Measurements from ENCODE around the gene KCNMB1.
"Not testable (repeated sequence)": the region's sequence is repeated elsewhere in the genome, so short reads cannot be mapped to it uniquely, and the experiment has no call there.

The KCNMB1 gene

GRCh38 chr5:170377027-170377426, 12.1 kb downstream of the KCNMB1 start:
- no peak for DNase-seq (ENCODE audit: low read depth)

GRCh38 chr5:170376526-170376925, 12.6 kb downstream of the KCNMB1 start:
- not testable (repeated sequence) for DNase-seq (ENCODE audit: low read depth)

GRCh38 chr5:170375283-170375682, 13.9 kb downstream of the KCNMB1 start:
- DNase-seq (ENCODE audit: low read depth), result no peak

- DNase-seq (ENCODE audit: low read depth), result no peak
Observed at GRCh38 chr5:170372971-170373370, 16.2 kb downstream of the KCNMB1 start.

- DNase-seq (ENCODE audit: low read depth), result no peak
Observed at GRCh38 chr5:170368586-170368985, 20.6 kb downstream of the KCNMB1 start.

GRCh38 chr5:170366276-170366675, 22.9 kb downstream of the KCNMB1 start:
- DNase-seq (ENCODE audit: low read depth), result no peak

GRCh38 chr5:170365831-170366230, 23.3 kb downstream of the KCNMB1 start:
- no peak for DNase-seq (ENCODE audit: low read depth)

GRCh38 chr5:170365011-170365410, 24.2 kb downstream of the KCNMB1 start:
- no peak for DNase-seq (ENCODE audit: low read depth)

- DNase-seq (ENCODE audit: low read depth), result no peak
Observed at GRCh38 chr5:170363671-170364070, 25.5 kb downstream of the KCNMB1 start.

GRCh38 chr5:170362656-170363055, 26.5 kb downstream of the KCNMB1 start:
- no peak for DNase-seq (ENCODE audit: low read depth)

- DNase-seq (ENCODE audit: low read depth), result no peak
Observed at GRCh38 chr5:170362102-170362501, 27.1 kb downstream of the KCNMB1 start.

- DNase-seq (ENCODE audit: low read depth), result no peak
Observed at GRCh38 chr5:170361616-170362015, 27.6 kb downstream of the KCNMB1 start.

- no peak for DNase-seq (ENCODE audit: low read depth)
Observed at GRCh38 chr5:170361116-170361515, 28.1 kb downstream of the KCNMB1 start.

- DNase-seq (ENCODE audit: low read depth), result no peak
Observed at GRCh38 chr5:170360709-170361108, 28.5 kb downstream of the KCNMB1 start.

GRCh38 chr5:170357955-170358444, 31.2 kb downstream of the KCNMB1 start:
- DNase-seq (ENCODE audit: low read depth), result no peak

- DNase-seq (ENCODE audit: low read depth), result no peak
Observed at GRCh38 chr5:170355601-170356098, 33.5 kb downstream of the KCNMB1 start.

GRCh38 chr5:170353961-170354360, 35.2 kb downstream of the KCNMB1 start:
- no peak for DNase-seq (ENCODE audit: low read depth)

GRCh38 chr5:170353011-170353761, 36.0 kb downstream of the KCNMB1 start:
- no peak for DNase-seq (ENCODE audit: low read depth)

- DNase-seq (ENCODE audit: low read depth), result no peak
Observed at GRCh38 chr5:170348137-170348633, 41.0 kb downstream of the KCNMB1 start.

GRCh38 chr5:170347022-170347567, 42.1 kb downstream of the KCNMB1 start:
- no peak for DNase-seq (ENCODE audit: low read depth)

- DNase-seq (ENCODE audit: low read depth), result no peak
Observed at GRCh38 chr5:170345971-170346370, 43.2 kb downstream of the KCNMB1 start.

- no peak for DNase-seq (ENCODE audit: low read depth)
Observed at GRCh38 chr5:170343177-170343576, 46.0 kb downstream of the KCNMB1 start.

GRCh38 chr5:170342153-170342725, 46.9 kb downstream of the KCNMB1 start:
- no peak for DNase-seq (ENCODE audit: low read depth)

Measured in activated T-cell treated with anti-CD3 and anti-CD28 coated beads for 48 hours (primary cell).